NCI-H128 (cell line): ENCODE measurements around the gene SNCG.
"Not testable (repeated sequence)": the region's sequence is repeated elsewhere in the genome, so short reads cannot be mapped to it uniquely, and the experiment has no call there.

ENCODE experiments used
- DNase-seq: peaks from one replicate; lab custom pipeline; 2025; ENCODE audit not compliant: unreplicated experiment; lab: John Stamatoyannopoulos, UW

Gene SNCG

DNA sequence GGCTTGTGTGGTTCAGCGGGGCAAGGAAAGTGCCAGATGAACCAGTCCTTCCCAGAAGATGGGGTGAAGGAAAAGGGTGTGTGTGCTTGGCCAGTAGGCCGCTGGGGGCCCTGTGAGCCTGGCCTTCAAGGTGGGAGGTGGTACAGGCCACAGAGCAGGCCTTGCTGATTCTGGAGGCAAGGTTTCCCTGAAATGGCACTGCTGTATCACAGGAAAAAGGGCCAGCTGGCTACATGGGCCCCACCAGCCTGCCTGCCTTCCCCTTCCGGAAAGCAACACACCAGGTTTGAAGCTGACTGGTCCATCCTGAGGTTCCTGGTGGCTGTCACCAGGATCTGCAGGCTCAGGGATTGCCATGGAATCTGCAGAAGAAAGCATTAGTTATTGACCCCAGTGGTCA, 13.5 kb upstream of the SNCG start:
- no peak for DNase-seq

DNA sequence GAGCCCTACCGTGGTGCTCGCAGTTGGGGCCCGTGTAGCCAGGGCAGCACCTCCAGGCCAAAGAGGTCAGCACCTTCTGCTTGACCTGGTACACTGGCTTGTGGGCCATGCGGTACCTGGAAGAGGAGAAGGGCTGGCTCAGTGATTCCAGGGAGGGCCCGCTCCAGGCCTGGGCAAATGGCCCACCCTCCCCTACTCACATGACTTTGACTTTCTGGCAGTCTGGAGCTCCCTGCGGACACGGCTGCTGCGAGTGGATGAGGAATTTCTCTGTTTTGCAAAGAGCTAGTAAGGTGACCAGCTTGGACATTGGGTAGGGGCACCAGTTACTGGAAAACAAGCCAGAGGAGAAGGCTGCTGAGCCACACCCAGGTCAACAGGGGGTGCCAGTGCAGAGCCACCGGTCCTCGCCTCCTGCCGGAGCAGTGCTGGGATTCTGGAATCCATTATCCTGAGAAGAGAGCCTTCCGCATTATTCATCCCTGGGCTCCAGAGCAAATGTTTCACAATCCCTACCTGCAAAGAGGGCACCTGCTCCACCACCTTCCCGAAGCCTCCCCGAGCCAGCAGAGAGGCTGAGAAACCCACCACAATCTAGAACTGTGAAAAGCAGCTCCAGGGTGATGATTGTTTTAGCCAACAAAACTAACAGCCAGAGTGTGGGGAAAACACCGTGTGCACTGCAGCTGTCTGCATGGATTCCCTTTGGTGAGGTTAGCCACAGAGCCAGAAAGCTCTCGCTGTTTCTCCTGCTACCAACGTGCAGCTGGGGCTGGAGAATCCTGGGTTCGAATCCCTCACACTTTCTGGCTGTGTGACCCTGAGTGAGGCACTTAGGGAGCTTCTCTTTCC, 12.8 kb upstream of the SNCG start:
- DNase-seq: no peak

DNA sequence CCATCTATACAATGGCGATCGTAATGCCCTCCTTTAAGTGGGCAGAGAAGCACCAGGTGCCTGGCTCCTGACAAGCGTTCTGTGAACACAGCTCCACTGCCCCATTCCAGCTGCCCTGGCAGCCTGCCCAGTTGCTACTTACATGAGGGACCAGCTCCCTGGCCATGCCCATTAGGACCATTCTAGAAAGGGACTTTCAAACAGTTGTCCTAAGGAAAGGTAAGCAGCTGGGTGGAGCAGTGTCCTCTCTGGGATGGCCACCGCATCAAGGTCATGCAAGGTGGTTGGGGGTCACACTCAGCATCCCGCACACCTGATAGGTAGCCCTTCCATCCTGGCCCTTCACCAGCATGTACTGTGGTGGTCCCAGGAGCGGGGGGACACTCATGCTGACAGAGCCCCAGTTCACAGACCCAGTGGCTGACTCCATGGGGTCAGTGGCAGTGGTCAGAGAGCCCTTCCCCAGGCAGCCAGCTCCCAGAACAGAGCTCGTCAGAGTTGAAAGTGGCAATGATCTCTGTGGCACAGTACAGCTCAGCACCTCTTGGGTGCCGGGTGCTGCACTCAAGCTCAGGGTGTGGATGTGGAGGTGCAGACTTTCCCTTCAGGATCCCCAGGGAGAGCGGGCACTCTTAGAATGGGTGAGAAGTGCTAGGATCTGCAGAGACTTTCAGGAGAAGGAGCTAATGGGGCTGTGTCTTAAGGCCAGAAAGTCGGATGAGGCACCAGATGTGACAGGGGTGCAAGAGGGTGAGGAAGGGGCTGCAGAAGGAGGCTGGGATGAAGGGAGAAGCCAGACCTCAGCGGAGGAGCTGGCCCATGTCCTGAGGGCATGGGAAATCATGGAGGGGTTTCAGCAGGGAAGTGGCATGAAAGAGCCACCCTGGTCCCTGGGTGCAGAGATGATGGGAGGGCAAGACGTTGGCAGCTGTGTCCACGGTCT, 11.9 kb upstream of the SNCG start:
- DNase-seq: no peak

DNA sequence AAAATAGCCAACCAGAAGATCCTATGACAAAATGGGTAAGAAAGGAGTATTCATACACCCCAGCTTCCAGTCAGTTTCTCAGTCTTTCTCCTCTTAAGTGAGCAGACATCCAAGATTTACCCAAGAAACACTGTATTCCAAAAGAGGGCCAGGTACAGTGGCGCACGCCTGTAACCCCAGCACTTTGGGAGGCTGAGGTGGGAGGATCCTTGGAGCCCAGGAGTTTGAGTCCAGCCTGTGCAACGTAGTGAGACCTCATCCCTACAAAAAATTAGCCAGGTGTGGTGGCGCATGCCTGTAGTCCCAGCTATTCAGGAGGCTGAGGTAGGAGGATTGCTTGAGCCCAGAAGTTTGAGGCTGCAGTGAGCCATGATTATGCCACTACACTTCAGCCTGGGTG, 10.6 kb upstream of the SNCG start:
- DNase-seq: not testable (repeated sequence)

DNA sequence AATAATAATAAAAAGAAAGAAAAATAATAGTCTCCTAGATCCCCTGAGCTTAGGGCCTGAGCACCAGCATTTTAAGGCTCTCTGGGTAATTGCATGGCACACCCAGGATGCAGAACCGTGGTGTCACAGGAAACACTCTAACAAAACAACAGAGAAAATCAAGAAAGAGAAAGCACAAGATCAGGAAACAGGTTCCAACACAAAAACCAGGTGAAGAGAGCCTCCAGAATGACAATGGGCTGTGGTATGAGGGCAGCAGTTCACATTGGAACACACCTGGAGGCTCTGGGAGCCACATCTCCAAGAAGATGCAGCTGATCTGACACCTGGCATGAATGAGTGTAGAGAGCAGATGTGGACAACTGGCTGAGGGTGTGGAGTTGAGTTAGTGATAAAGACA, 8.1 kb upstream of the SNCG start:
- no peak for DNase-seq

DNA sequence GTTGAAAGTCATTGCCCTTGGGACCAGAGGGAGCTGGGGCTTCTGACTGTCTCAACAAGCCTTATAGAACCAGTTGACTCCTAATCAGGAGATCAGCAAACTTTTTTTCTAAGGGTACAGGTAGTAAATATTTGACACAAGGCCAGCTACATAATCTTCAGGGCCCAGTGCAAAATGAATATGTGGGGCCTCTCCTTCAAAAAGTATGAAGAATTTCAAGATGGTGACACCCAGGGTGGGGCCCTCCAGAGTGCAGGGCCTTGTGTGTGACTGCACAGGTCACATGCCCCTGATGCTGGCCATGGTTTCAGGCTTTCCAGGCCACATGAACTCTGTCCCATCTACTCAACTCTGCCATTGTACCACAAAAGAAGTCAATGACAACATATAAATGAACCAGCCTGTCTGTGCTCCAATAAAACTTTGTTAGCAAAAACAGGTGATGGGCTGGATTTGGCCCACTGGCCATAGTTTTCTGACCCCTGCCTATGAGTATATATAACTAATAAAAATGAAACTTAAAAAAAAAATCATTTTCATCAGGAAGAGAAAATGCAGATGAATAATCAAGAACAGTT, 7.1 kb upstream of the SNCG start:
- no peak for DNase-seq

DNA sequence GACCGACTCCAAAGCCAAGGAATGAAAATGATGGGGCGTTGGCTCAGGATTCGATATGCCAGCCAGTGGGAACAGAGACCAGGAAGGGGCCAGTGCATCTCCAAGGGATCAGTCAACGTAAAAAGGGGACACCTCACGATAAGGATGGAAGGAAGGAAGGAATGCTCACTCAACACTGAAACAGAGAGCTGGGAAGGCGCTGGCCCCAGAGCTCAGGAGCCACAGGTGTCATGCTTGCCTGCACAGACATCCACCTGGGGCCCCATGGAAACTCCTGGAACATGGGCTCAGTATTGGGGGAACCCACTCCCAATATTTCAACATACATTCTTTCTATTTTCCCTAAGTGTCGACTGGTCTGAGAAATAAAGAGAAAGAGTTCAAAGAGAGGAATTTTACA, 6.3 kb upstream of the SNCG start:
- DNase-seq: no peak

DNA sequence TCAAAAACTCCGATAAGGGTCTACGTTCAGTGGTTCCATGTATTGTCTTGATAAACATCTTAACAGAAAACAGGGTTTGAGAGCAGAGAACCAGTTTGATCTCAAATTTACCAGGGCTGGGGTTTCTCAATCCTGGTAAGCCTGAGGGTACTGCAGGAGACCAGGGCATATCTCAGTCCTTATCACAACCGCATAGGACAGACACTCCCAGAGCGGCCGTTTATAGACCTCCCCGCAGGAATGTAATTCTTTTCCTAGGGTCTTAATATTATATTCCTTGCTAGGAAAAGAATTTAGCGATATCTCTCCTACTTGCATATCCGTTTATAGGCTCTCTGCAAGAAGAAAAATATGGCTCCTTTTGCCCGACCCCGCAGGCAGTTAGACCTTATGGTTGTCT, 5.7 kb upstream of the SNCG start:
- not testable (repeated sequence) for DNase-seq

DNA sequence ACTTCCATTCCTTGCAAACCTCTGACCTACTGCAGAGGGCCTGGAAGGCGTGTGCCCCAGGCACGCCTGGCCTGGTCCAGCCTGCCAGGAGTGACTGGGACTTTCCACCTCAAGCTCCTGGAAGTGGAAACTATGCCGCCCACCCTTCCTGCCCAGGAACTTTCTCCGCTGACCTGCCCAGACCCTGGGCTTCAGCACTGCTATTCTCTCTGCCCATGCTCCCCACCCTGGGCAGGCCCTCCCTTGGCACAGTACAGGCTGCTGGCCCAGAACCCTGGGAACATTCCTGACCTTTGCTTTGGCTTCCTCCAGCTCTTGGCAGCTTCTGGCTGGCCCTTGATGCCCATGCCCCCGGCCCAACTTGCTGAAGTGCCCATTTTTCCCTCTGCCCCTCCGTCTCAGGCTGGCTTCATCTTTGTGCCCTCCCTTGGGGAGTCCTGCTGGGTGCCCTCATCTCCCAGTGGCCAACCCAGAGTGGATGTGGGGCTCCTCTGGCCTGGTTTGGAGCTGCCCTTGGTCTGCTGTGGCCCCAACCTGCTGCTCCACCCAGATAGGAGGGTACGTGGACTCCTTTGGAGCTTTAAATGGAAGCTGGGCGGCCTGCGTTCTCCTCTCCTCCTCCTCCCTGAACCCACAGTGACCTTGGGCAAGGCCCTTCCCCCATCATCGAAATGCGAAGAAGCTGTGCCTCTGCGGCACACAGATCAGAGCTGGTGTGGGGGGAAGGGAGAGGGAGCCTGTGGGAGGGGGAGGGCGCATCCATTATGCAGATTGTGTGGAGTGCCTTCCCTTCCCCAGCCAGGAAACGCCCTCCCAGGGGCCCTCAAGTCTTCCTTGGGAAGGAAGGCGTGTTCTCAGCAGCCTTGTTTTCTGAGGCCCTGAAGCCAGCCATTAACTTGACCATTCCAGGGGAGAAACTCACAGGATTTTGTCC, 4.4 kb upstream of the SNCG start:
- DNase-seq: no peak

DNA sequence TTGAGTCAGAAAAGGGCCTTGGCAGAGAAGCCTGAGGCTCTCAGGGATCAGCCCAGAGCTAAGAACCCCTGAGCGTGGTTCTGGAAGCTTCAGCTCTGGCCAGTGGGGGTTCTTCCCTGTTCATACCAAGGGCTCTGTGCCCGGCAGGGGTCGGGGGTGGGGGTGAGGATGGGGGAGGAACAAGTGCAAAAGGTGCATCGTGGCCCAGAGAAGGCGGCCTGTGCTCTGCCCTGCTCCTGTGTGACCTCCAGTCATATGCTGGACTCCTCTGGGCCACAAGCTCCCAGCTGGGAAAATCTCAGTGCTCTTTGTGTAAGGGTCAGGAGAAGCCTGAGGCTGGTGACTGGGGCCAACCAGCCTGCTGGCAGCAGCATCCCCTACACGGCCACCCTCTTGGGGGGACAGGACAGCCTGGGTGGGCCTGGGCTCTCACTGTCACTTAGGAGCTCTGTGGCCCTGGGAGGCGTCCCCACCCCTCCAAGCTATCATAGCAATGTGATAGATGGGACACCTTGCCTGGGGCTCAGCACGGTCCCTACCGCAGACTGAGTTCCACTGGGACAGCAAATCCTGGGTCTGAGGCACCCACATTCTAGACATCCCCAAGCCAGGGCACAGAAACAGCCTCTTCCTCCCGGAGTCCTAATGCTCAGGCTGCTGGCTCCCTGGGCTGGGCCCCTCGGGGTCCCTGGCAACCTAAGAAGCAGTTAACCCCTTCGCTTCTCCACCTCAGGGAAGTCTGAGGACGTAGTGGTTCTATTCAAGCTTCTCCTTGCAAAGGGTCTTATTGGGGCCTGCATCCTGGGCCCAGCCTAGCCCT, 3.5 kb upstream of the SNCG start:
- no peak for DNase-seq

DNA sequence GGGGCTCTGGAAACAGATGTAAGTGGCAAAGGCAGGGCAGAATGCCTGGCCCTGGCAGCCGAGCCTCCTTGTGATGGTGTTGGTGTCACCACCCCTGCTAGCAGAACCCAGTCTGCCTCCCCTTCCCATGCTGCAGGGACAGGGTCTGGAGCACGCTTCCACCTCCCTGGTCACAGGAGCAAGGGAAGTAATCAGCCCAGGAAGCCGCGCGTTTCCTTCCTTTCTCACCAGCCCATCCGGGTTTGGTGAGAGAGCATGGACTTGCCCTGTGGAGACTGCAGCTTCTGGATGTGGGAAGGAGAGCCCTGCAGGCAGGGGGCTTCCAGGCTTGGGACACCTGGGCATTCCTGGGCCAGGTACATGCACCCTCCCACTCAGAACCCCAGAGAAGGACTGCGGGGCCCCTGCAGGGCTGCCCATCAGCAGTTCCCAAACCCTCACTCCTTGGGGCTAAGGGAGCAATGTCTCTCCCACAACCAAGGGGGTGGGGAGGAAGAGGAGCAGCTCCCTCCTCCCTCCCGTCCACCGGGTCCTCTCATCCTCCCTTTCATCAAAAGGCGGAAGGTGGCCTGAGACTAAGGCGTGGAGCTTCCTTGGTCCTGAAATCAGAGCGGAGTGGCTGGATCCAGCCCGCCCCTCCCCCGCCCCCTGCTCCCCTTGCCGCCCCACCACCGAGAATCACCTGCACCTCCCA, 2.8 kb upstream of the SNCG start:
- DNase-seq: no peak

DNA sequence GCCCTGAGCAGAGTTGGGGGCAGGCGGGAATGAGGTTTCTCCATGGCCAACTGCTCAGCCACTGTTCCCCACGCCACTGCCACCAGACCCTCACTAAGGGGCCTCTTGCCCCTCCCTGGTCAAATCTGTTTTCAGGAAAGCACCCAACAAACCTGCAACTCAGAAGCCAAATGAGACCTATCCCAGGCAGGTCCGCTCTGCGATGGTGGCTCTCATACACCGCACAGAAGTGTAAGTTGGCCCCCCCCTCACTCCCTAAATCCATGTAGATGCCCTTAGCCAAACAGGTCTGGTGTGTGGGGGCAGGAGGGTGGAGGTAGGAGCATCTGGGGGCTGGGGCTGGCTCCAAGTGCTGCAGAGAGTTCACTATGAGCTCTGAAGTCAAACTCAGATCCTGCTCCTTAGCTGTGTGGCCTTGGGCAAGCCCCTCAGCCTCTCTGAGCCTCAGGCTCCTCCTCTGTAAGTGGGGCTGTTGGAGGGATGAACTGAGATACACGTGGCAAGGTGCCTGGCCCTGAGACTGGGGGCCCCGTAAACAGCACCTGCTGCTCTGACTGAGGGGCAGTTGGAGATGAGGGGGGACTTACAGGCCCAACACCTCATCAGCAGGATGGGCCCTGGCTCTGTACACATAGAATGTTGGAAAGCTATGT, 2.1 kb upstream of the SNCG start:
- DNase-seq: no peak

DNA sequence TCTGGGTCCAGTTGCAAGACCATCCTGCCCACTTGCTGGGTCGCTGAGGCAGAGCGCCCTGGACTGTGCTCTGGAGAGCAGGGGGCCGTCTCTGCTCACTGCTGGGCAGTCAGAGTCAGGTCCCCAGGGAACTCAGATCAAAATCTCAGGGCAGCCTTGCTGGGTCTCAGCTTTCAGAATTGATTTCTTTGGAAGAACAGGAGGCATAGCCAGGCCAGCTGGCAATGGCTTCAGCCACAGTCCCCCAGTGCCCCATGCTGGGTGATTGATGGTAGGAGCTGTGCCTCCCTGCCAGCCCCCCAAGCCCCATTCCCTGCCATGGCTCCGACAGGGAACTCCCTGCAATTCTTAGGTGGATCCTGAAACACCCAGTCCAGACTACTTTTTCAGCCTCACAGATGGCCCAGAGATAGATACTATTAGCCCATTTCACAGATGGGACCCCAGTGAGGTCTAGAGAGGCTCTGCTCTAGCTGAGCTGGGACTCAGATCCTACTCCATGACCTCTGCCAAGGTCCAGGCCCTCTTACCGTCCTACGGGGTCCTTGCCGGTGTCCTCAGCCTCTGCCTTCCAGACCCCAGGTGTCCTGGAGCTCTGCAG, 1.5 kb upstream of the SNCG start:
- no peak for DNase-seq

DNA sequence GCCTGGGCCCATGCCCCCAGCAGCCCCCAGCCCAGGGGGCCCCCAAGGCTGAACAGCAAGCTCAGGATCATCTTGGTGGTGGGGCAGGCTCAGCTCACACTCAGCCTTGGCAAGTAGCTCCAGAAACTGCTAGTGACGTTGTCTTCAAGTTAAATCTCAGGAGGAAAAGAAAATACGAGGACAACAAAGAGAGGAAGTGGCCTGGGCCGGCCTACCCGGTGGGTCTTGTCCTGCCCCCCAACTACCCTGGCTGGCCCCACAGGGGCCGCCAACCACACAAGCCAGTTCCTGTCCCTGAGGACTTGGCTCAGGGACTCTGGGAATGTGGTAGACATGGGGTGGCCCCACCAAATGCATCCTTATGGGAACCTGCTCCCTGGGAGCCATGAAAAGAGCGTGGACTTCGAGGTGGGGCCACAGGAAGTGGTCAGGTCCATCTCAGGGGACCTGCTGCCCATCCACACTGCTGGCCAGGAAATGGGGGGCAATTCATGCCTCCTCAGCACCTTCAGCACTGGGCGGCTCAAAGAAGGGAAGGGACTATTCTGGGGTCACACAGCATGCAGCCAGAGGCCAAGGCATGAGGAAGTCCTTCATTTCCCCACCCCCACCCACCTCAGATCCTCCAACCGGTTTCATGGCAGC, 806 bp upstream of the SNCG start, which contains the start of gene MMRN2:
TSS of gene MMRN2 (minus strand) at position 145 of the 645 bp plus-strand sequence. CDS start at position 71, 74 bp downstream.
- DNase-seq: no peak

DNA sequence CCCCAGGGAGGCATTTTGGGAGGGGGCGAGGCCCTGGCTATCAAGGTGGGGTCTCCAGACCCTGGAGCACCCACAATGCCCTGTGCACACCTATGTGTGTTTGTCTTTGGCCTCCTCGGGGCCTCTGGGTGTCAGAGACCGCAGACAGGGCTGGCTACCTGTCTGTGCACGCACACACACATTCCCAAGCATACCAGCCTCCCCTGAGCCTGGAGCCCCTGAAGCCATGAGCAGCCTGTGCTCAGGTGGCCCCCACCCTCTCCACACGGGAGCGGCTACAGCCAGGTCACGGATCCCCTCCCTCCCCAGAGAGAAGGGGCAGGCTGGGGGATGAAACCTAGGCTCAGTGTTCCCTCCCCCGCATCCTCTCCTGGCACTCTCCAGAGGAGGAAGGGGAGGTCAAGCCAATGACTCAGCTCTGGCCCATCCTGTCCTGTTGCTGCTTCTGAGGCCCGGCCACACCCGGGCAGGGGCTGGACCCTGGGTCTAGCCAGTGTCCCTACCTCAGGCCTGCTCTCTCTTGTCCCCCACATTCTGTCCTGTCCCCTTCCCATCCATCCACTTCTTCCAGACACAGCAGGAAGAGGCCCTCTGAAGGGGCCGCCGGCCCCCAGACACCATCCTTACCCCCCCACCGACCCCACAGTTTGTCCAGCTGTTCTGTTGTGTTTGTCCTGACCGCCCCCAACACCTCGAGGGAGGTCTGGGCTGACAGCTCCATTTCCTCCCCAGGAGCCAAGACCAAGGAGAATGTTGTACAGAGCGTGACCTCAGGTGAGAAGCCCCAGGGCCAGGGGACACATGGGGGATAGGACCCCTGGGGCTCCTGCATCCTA, 720 bp downstream of the SNCG start:
- DNase-seq: no peak

DNA sequence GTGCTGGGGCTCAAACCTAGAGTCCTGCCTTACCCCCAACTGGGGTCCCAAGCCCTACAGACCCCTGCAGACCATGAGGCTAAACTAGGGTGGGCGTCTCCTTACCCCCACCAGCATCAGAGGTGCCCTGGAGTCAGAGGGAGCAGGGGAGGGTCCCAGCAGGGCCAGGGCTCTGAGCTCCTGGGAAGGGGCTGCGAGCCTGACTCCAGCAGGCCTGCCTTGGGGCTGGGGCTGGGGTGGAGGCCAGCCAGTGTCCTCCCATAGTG, 1.3 kb downstream of the SNCG start:
- no peak for DNase-seq
